CD8-positive, alpha-beta memory T cell (primary cell): Measurements from ENCODE around the gene RCOR2. TPM values are rescaled to one million over a fixed set of nuclear protein-coding genes. Genes with fewer than 3 reads are reported as not detected.

Experiments
- CTCF ChIA-PET: fragments of 350-600 bp; sonication (Branson Sonifier 250); formaldehyde crosslinking; loops from one replicate; lab custom pipeline; 2021; ENCODE audit warnings: antibody characterized with exemption; lab: Charles Lee
- POLR2A ChIA-PET: fragments of 350-600 bp; sonication (Branson Sonifier 250); formaldehyde crosslinking; loops from one replicate; lab custom pipeline; 2021; ENCODE audit warnings: antibody characterized with exemption; lab: Charles Lee
- DNase-seq, 5 donors: peaks; one replicate each; pipeline versions ENCODE4 v3.0.0 to v3.0.0-alpha.2; 2020 to 2022; ENCODE audit warnings: mixed read lengths in 1 of 5
- H3K27ac ChIP-seq: one replicate; pipeline ENCODE4 v1.7.0; 2013; ENCODE audit warnings: low read depth, mild to moderate bottlenecking, low read length, moderate library complexity
- H3K27me3 ChIP-seq: 2 replicates; pipeline ENCODE4 v1.7.0; 2013; ENCODE audit warnings: low read length, mild to moderate bottlenecking; ENCODE audit not compliant: insufficient read depth, poor library complexity, severe bottlenecking
- H3K36me3 ChIP-seq: 2 replicates; pipeline ENCODE4 v1.7.0; 2013; ENCODE audit warnings: mild to moderate bottlenecking, low read length, moderate library complexity; ENCODE audit not compliant: insufficient read depth
- H3K4me1 ChIP-seq: 2 replicates; pipeline ENCODE4 v1.7.0; 2013; ENCODE audit warnings: mild to moderate bottlenecking, low read length, moderate library complexity; ENCODE audit not compliant: insufficient read depth
- H3K4me3 ChIP-seq: 2 replicates; pipeline ENCODE4 v1.7.0; 2013; ENCODE audit warnings: mild to moderate bottlenecking, low read length
- H3K9me3 ChIP-seq: 2 replicates; pipeline ENCODE4 v1.7.0; 2013; ENCODE audit warnings: mild to moderate bottlenecking, low read length
- H3K27ac Mint-ChIP-seq, 8 donors: one replicate each; pipeline ENCODE4 v1.8.0; 2020 to 2021; ENCODE audit warnings: mixed read lengths in 8 of 8, mild to moderate bottlenecking in 6 of 8, inconsistent platforms in 3 of 8, moderate library complexity in 3 of 8
- H3K27me3 Mint-ChIP-seq, 2 donors: one replicate each; pipeline ENCODE4 v1.8.0; 2020 to 2021; ENCODE audit warnings: mixed read lengths in 2 of 2, mild to moderate bottlenecking in 1 of 2, moderate library complexity in 1 of 2
- H3K36me3 Mint-ChIP-seq, 3 donors: one replicate each; pipeline ENCODE4 v1.8.0; 2020 to 2021; ENCODE audit warnings: mixed read lengths in 3 of 3, inconsistent platforms in 1 of 3, mild to moderate bottlenecking in 1 of 3
- H3K4me1 Mint-ChIP-seq, 3 donors: one replicate each; pipeline ENCODE4 v1.8.0; 2020 to 2021; ENCODE audit warnings: mixed read lengths in 3 of 3, inconsistent platforms in 1 of 3, mild to moderate bottlenecking in 1 of 3
- H3K4me3 Mint-ChIP-seq, 7 donors: one replicate each; pipeline ENCODE4 v1.8.0; 2020 to 2021; ENCODE audit warnings: mixed read lengths in 7 of 7, mild to moderate bottlenecking in 6 of 7, moderate library complexity in 4 of 7, inconsistent platforms in 2 of 7
- H3K9me3 Mint-ChIP-seq, 5 donors: one replicate each; pipeline ENCODE4 v1.8.0; 2020 to 2022; ENCODE audit warnings: mixed read lengths in 5 of 5, mild to moderate bottlenecking in 3 of 5, moderate library complexity in 2 of 5, inconsistent platforms in 1 of 5
- polyA plus RNA-seq: library from polyadenylated mRNA; unstranded; fragments of 300-500 nt; fragmentation: Illumina TruSeq; gene quantifications from one replicate; pipeline ENCODE4 v1.2.3, GENCODE V29; 2021
- total RNA-seq, 2 experiments: library from RNA; stranded (reverse); gene quantifications; one replicate each; pipeline ENCODE4 v1.2.3, GENCODE V29; 2021

Gene RCOR2
- total and polyA plus RNA-seq, 3 experiments from 2014 or later, result 0.11 to 0.13 TPM; not detected in 1

DNA sequence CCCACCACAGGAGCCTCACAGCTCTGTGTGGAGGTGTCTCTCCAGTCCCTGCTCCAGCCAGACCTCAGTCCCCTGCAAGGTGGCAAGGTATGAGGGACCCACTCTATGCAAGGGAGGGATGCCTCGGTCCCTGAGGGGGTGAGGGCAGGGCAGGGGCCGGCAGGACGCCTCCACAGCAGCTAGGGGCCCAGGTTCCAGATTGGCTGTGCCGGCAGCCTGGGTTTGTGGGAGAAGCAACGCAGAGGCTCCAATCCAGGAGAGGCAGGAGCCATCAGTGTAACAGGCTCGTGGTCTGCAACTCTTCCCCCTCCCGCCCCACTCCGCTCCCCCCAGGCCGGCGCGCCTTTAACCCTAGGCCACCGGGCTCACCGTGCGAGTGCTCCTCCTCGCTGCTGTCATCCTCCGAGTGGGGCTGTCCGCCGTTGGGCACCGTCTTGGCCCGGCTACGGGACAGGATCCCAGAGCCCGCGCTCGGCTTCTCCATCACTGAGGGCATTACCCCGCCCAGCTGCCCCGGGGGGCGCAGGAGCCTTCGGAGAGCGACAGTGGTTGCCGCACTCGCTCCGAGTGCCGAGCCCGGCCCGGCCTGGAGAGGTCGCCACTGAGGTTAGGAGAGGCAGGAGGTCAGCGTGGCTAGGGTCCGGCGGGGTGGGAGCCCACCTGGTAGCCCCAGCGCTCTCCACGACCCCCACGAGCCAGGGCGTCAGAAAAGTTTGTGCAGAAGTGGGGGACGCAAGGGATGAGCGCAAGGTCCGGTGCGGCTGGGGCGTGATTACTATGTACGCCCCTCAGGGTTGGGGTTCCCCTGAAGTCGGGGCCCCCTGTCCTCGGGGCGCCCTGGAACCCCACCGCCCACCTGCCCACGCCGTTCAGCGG is 765 bp downstream of the RCOR2 start:
- no peak overlapping the region for H3K27ac ChIP-seq
- peak overlapping the region; percentile 43 for H3K4me3 ChIP-seq
- peaks cover 8 to 26% (median 11%) of the 10 kb centered on the region in 3 donors for H3K4me1 Mint-ChIP-seq
- ChIA-PET CTCF (interaction anchor here (1.0 to 3.7 kb wide), 5 partner anchors 10 to 79 kb away, joined by 3 to 16 read pairs (median 6); partner anchors contain the start of gene MARK2), POLR2A (no interaction called here)
- H3K27me3 ChIP-seq, result no peaks in the 10 kb centered on the region
- H3K4me1 ChIP-seq, result peaks cover 27% of the 10 kb centered on the region
- DNase-seq, result peak in 1 of 5 donors; percentile 21
- peaks cover 0 to 1% of the 10 kb centered on the region in 2 donors for H3K27me3 Mint-ChIP-seq
- no peaks in the 10 kb centered on the region for H3K9me3 ChIP-seq
- H3K36me3 ChIP-seq, result no peaks in the 10 kb centered on the region
- H3K4me3 Mint-ChIP-seq, result peak overlapping the region; percentile 72 to 89 (median 83)
- no peaks in the 10 kb centered on the region for H3K9me3 Mint-ChIP-seq
- H3K27ac Mint-ChIP-seq, result peak overlapping the region in 2 of 8 donors; percentile 56 to 72
- peaks cover 0 to 2% (median 0%) of the 10 kb centered on the region in 3 donors for H3K36me3 Mint-ChIP-seq

DNA sequence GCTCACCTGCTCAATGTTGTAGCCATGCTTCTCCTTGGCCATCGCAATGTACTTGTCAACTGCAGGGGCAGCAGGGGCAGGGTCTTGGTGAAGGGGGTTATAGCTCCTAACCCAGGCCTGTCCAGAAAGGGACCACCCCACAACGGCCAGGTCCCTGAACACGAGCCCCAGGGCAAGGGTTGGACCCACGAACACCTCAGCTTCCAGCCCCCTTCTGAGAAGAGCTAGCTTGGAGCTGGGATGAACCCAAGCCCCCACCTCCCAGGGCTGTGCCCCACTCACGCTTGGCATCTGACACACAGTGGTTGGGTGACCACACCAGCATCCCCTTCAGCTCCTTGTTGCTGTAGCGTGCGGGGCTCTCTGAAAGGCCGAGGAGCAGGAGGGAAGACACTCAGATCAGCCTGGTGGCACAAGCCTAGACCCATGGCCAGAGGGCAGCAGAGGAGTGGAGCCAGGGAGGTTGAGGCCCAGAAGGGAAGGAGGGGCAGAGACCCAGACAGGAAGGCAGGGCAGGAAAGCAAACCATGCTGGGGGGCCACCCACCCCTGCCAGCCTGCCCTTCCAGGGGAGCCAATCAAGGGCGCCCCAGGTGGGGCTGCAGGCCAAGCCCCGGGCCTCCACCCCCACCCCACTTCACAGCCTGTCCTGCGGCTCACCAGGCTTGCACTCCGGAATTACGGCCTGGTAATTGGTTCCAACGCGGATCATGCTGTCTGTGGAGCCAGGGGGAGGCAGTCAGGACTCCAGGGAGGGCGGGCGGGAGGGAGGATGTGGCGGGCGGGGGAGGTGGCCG is 1.9 kb downstream of the RCOR2 start:
- Histone ChIP-seq H3K4me3 (no peak overlapping the region), H3K27me3 (no peaks in the 10 kb centered on the region), H3K9me3 (no peaks in the 10 kb centered on the region), H3K36me3 (no peaks in the 10 kb centered on the region), H3K27ac (no peak overlapping the region), H3K4me1 (peaks cover 27% of the 10 kb centered on the region)
- POLR2A ChIA-PET, result no interaction called here
- CTCF ChIA-PET, result interaction anchor here (1.3 to 3.7 kb wide), 4 partner anchors 8 to 78 kb away, joined by 3 to 11 read pairs (median 6); no protein-coding TSS in a partner anchor
- Mint-ChIP-seq H3K27ac (no peak overlapping the region), H3K4me3 (peak overlapping the region in 5 of 7 donors; percentile 34 to 59 (median 47)), H3K9me3 (no peaks in the 10 kb centered on the region), H3K36me3 (peaks cover 0 to 7% (median 0%) of the 10 kb centered on the region in 3 donors), H3K4me1 (peaks cover 8 to 26% (median 11%) of the 10 kb centered on the region in 3 donors), H3K27me3 (peaks cover 0 to 1% of the 10 kb centered on the region in 2 donors)
- no peak for DNase-seq

DNA sequence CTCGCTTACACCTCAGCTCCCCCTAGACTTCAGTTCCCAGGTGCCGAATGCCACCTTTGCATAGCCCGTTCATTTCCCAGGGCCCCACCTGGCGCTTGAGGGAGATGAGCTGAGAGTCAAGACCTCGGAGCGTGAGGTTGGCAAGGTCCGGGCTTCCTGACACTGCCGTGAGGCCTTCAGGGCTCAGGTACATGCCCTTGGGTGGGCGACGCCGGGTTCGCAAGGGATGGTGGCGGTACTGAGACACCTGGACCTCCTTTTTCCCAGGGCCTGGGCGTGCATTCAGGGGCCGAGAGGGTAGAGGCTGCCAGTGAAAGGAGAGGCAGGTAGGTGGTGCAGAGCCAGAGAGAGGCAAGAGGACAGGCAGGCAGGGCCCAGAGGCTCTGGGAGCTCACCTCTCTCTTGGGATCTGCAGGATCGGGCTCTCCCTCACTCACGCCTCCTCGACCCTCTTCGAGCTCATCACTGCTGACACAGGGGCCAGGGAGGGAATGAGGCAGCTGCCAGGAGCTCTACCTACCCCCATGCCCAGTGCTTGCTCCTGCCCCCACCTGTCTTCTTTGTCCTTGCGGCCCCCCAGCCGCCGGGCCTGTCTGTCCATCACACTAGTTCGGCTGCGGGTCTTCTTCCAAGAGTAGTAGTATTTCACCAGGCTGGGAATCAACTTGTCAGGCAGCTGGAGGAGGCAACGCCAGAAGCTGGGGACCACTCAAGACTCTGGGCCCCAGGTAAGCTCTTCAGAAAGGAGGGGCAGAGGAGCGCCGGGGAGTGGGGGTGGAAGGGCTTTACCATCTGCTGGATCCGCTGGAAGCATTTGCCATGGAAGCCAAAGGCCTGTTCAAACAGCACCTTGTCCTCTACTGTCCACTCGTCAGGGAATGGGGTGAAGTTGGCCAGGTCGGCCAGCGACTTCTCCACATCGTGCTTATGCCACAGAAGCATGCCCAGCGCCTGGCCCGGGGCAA is 2.8 kb downstream of the RCOR2 start:
- ChIA-PET CTCF (interaction anchor here (1.1 to 3.7 kb wide), 6 partner anchors 7 to 77 kb away, joined by 3 to 11 read pairs (median 6); no protein-coding TSS in a partner anchor), POLR2A (interaction anchor here (0.6 kb wide), 1 partner anchor 1802 kb away, joined by 7 read pairs; no protein-coding TSS in a partner anchor)
- Mint-ChIP-seq H3K4me1 (peaks cover 8 to 22% (median 11%) of the 10 kb centered on the region in 3 donors), H3K27ac (peak overlapping the region in 1 of 8 donors; percentile 66), H3K36me3 (peaks cover 0 to 10% (median 0%) of the 10 kb centered on the region in 3 donors), H3K9me3 (no peaks in the 10 kb centered on the region), H3K27me3 (peaks cover 0 to 1% of the 10 kb centered on the region in 2 donors), H3K4me3 (peak overlapping the region in 3 of 7 donors; percentile 7 to 51 (median 19))
- H3K4me3 ChIP-seq, result no peak overlapping the region
- no peaks in the 10 kb centered on the region for H3K27me3 ChIP-seq
- no peaks in the 10 kb centered on the region for H3K36me3 ChIP-seq
- H3K9me3 ChIP-seq, result no peaks in the 10 kb centered on the region
- peaks cover 24% of the 10 kb centered on the region for H3K4me1 ChIP-seq
- no peak overlapping the region for H3K27ac ChIP-seq
- no peak for DNase-seq

DNA sequence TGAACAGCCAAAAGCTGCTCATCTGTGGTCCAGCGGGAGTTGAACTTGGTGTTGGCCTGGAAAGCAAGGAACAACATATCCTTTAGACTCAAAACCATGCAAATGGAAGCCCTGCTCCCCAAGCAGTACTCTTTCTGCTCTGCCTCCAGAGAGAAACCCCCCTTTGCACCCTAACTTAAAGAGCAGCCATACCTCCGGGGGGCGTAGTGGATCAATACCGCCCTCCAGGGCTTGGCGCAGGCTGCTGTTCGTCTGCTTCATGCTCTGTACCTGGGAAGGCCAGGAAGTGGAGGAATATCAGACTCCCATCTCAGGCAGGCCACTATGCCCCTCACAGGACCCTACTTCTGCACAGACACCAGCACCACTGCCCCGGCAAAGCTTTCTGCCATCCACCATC is 4.3 kb downstream of the RCOR2 start:
- peaks cover 2 to 12% (median 5%) of the 10 kb centered on the region in 3 donors for H3K4me1 Mint-ChIP-seq
- Histone ChIP-seq H3K27me3 (no peaks in the 10 kb centered on the region), H3K4me1 (peaks cover 11% of the 10 kb centered on the region), H3K27ac (no peak overlapping the region), H3K9me3 (no peaks in the 10 kb centered on the region), H3K4me3 (no peak overlapping the region), H3K36me3 (peaks cover 4% of the 10 kb centered on the region)
- peaks cover 0 to 1% of the 10 kb centered on the region in 2 donors for H3K27me3 Mint-ChIP-seq
- no peak for DNase-seq
- H3K27ac Mint-ChIP-seq, result peak overlapping the region in 4 of 8 donors; percentile 12 to 73 (median 32)
- CTCF ChIA-PET, result interaction anchor here (1.2 to 3.7 kb wide), 2 partner anchors 25 to 76 kb away, joined by 3 to 11 read pairs; no protein-coding TSS in a partner anchor
- H3K4me3 Mint-ChIP-seq, result peak overlapping the region in 1 of 7 donors; percentile 71
- POLR2A ChIA-PET, result interaction anchor here (0.6 kb wide), 1 partner anchor 77 kb away, joined by 3 read pairs; no protein-coding TSS in a partner anchor
- peaks cover 0 to 17% (median 0%) of the 10 kb centered on the region in 3 donors for H3K36me3 Mint-ChIP-seq
- H3K9me3 Mint-ChIP-seq, result no peaks in the 10 kb centered on the region

DNA sequence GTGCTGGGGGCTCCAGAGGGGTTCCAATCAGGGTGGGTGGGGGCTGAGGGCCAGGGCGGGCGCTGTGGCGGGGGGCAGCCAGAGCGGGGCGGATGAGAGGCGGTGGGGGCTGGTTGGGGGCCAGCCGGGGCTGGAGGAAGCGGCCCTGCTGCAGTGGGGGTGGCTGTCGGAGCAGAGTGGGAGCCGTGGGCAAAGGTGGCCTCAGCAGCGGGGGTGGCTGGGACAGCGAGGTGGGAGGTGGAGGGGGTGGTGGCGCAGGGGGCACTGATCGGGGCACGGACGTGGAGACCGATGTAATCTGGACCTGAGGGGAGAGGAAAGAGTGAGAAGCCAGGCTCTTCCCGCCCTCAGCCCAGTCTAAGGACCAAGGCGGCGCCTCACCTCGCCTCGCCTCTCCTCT is 5.1 kb downstream of the RCOR2 start:
- H3K9me3 Mint-ChIP-seq, result no peaks in the 10 kb centered on the region
- H3K27me3 Mint-ChIP-seq, result peaks cover 0 to 1% of the 10 kb centered on the region in 2 donors
- H3K36me3 Mint-ChIP-seq, result peaks cover 0 to 23% (median 0%) of the 10 kb centered on the region in 3 donors
- ChIA-PET POLR2A (no interaction called here), CTCF (interaction anchor here (0.6 kb wide), 1 partner anchor 61 kb away, joined by 3 read pairs; no protein-coding TSS in a partner anchor)
- Histone ChIP-seq H3K4me3 (no peak overlapping the region), H3K27me3 (no peaks in the 10 kb centered on the region), H3K36me3 (peaks cover 4% of the 10 kb centered on the region), H3K27ac (no peak overlapping the region), H3K9me3 (no peaks in the 10 kb centered on the region), H3K4me1 (peaks cover 8% of the 10 kb centered on the region)
- H3K4me1 Mint-ChIP-seq, result peaks cover 0 to 9% (median 3%) of the 10 kb centered on the region in 3 donors
- H3K27ac Mint-ChIP-seq, result no peak overlapping the region
- no peak overlapping the region for H3K4me3 Mint-ChIP-seq
- no peak for DNase-seq

DNA sequence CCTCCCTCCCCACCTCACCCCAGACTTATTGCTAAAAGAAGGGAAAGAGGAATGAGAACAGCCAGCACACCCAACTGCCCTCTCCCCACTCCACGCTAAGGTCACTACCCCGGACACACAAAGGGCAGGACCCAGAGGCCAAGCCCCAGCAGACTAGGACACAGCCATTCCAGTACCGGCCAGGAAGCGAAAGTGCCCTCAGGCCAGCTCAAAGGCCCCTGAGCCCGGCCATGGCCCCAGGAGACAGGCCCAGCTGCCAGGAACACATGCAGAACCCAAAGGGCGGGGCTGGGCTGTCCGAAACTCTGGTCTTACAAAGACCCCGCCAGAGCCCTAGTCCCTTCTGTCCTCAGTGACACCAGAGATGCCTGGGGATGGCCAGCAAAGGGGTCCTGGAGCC is 5.5 kb downstream of the RCOR2 start:
- POLR2A ChIA-PET, result no interaction called here
- CTCF ChIA-PET, result interaction anchor here (0.6 kb wide), 1 partner anchor 61 kb away, joined by 3 read pairs; no protein-coding TSS in a partner anchor
- peaks cover 0 to 27% (median 0%) of the 10 kb centered on the region in 3 donors for H3K36me3 Mint-ChIP-seq
- no peak for DNase-seq
- no peak overlapping the region for H3K4me3 Mint-ChIP-seq
- peaks cover 0 to 1% of the 10 kb centered on the region in 2 donors for H3K27me3 Mint-ChIP-seq
- no peak overlapping the region for H3K27ac Mint-ChIP-seq
- Histone ChIP-seq H3K36me3 (peaks cover 4% of the 10 kb centered on the region), H3K27me3 (no peaks in the 10 kb centered on the region), H3K27ac (no peak overlapping the region), H3K4me1 (peaks cover 8% of the 10 kb centered on the region), H3K4me3 (no peak overlapping the region), H3K9me3 (no peaks in the 10 kb centered on the region)
- H3K9me3 Mint-ChIP-seq, result no peaks in the 10 kb centered on the region
- H3K4me1 Mint-ChIP-seq, result peaks cover 0 to 9% (median 3%) of the 10 kb centered on the region in 3 donors
